Activated naive CD8-positive, alpha-beta T cell treated with anti-CD3 and anti-CD28 coated beads, Interleukin-2, amount 10 ng/mL, durations not matched to agents 7 days and 5 days (primary cell): ENCODE results near the gene JAGN1. TPM values are rescaled to one million over a fixed set of nuclear protein-coding genes. Genes with fewer than 3 reads are reported as not detected.
"Not testable (repeated sequence)": the region's sequence is repeated elsewhere in the genome, so short reads cannot be mapped to it uniquely, and the experiment has no call there.

Experiments
- ATAC-seq: fragments of 150-1000 bp; cut with Tn5 transposase; one replicate; pipeline ENCODE4 v1.10.0; 2021; ENCODE audit warnings: low read depth, moderate library complexity
- POLR2A ChIA-PET: fragments of 350-600 bp; sonication (Branson Sonifier 250); formaldehyde crosslinking; loops from one replicate; lab custom pipeline; 2021; ENCODE audit warnings: antibody characterized with exemption; lab: Charles Lee
- DNase-seq: peaks from one replicate; pipeline ENCODE4 v3.0.0; 2021
- H3K27ac Mint-ChIP-seq: one replicate; pipeline ENCODE4 v1.8.0; 2022; ENCODE audit warnings: mild to moderate bottlenecking, mixed read lengths
- H3K27me3 Mint-ChIP-seq: one replicate; pipeline ENCODE4 v1.8.0; 2022; ENCODE audit warnings: mild to moderate bottlenecking, moderate library complexity, mixed read lengths
- H3K36me3 Mint-ChIP-seq: one replicate; pipeline ENCODE4 v1.8.0; 2021; ENCODE audit warnings: mild to moderate bottlenecking, mixed read lengths
- H3K4me1 Mint-ChIP-seq: one replicate; pipeline ENCODE4 v1.8.0; 2021; ENCODE audit warnings: mixed read lengths
- H3K4me3 Mint-ChIP-seq: one replicate; pipeline ENCODE4 v1.8.0; 2022; ENCODE audit warnings: mild to moderate bottlenecking, moderate library complexity, mixed read lengths
- H3K9me3 Mint-ChIP-seq: one replicate; pipeline ENCODE4 v1.8.0; 2021; ENCODE audit warnings: mixed read lengths
- total RNA-seq, 2 experiments: library from RNA; stranded (reverse); gene quantifications; one replicate each; pipeline ENCODE4 v1.2.3, GENCODE V29; 2021

Gene JAGN1
- total RNA-seq, 2 experiments from 2014 or later, result 31.5 to 34.2 TPM

GRCh38 chr3:9918261-9919038 lies 28.0 kb downstream of the JAGN1 start:
- no peak for ATAC-seq

GRCh38 chr3:9928158-9928557 lies 37.7 kb downstream of the JAGN1 start:
- ATAC-seq (no peak), DNase-seq (no peak)
- H3K4me1 Mint-ChIP-seq, result peaks cover 8% of the 10 kb centered on the region
- no peak overlapping the region for H3K27ac Mint-ChIP-seq
- POLR2A ChIA-PET, result no interaction called here
- no peaks in the 10 kb centered on the region for H3K9me3 Mint-ChIP-seq
- no peaks in the 10 kb centered on the region for H3K36me3 Mint-ChIP-seq
- H3K4me3 Mint-ChIP-seq, result no peak overlapping the region
- H3K27me3 Mint-ChIP-seq, result peaks cover 2% of the 10 kb centered on the region

More at GRCh38 chr3:9918261-9919038, 28.0 kb downstream of the JAGN1 start:
- POLR2A ChIA-PET, result no interaction called here
- peaks cover 4% of the 10 kb centered on the region for H3K27me3 Mint-ChIP-seq
- H3K36me3 Mint-ChIP-seq, result no peaks in the 10 kb centered on the region
- no peak overlapping the region for H3K4me3 Mint-ChIP-seq
- DNase-seq, result no peak
- H3K27ac Mint-ChIP-seq, result no peak overlapping the region
- H3K4me1 Mint-ChIP-seq, result peaks cover 5% of the 10 kb centered on the region
- H3K9me3 Mint-ChIP-seq, result no peaks in the 10 kb centered on the region

- H3K4me1 Mint-ChIP-seq, result peaks cover 23% of the 10 kb centered on the region
- H3K27me3 Mint-ChIP-seq, result no peaks in the 10 kb centered on the region
- no peaks in the 10 kb centered on the region for H3K9me3 Mint-ChIP-seq
- POLR2A ChIA-PET, result interaction anchor here (1.4 kb wide), 1 partner anchor 12 kb away, joined by 3 read pairs; no protein-coding TSS in a partner anchor
- peaks cover 4% of the 10 kb centered on the region for H3K36me3 Mint-ChIP-seq
- ATAC-seq (no peak), DNase-seq (no peak)
- no peak overlapping the region for H3K4me3 Mint-ChIP-seq
- H3K27ac Mint-ChIP-seq, result peak overlapping the region; percentile 12
Observed at GRCh38 chr3:9930804-9931418, 40.5 kb downstream of the JAGN1 start.

GRCh38 chr3:9932535-9932842 lies 42.1 kb downstream of the JAGN1 start:
- Mint-ChIP-seq H3K27me3 (no peaks in the 10 kb centered on the region), H3K4me3 (peak overlapping the region; percentile 92), H3K4me1 (peaks cover 23% of the 10 kb centered on the region), H3K36me3 (peaks cover 7% of the 10 kb centered on the region), H3K27ac (peak overlapping the region; percentile 88), H3K9me3 (no peaks in the 10 kb centered on the region)
- ATAC-seq, result no peak
- POLR2A ChIA-PET, result interaction anchor here (0.7 to 2.7 kb wide), 14 partner anchors 14 to 388 kb away, joined by 3 to 31 read pairs (median 4); partner anchors contain the start of genes BRPF1, FANCD2, JAGN1 and SEC13
- DNase-seq, result no peak

GRCh38 chr3:9932843-9933560 lies 42.6 kb downstream of the JAGN1 start:
- peak overlapping the region; percentile 88 for H3K27ac Mint-ChIP-seq
- peak overlapping the region; percentile 92 for H3K4me3 Mint-ChIP-seq
- POLR2A ChIA-PET, result interaction anchor here (0.7 to 2.7 kb wide), 21 partner anchors 12 to 388 kb away, joined by 3 to 31 read pairs (median 4); partner anchors contain the start of genes BRPF1, FANCD2, IL17RE and JAGN1
- H3K36me3 Mint-ChIP-seq, result peaks cover 7% of the 10 kb centered on the region
- H3K27me3 Mint-ChIP-seq, result no peaks in the 10 kb centered on the region
- peaks cover 23% of the 10 kb centered on the region for H3K4me1 Mint-ChIP-seq
- peak; percentile 76 for ATAC-seq
- H3K9me3 Mint-ChIP-seq, result no peaks in the 10 kb centered on the region
- DNase-seq, result peak; percentile 85

GRCh38 chr3:9933561-9934234 lies 43.3 kb downstream of the JAGN1 start, which contains the start of gene CRELD1:
Gene CRELD1 (plus strand): TSS chr3:9933834. CDS start chr3:9934439, 605 bp downstream.
- peak; percentile 98 for DNase-seq
- POLR2A ChIA-PET, result interaction anchor here (0.6 to 2.7 kb wide), 18 partner anchors 11 to 387 kb away, joined by 3 to 31 read pairs (median 4); partner anchors contain the start of genes BRPF1, FANCD2, IL17RE and JAGN1
- peak within 1 kb of the TSS; percentile 92 for H3K4me3 Mint-ChIP-seq
- peak; percentile 82 for ATAC-seq
- no peaks in the 10 kb centered on the region for H3K27me3 Mint-ChIP-seq
- H3K9me3 Mint-ChIP-seq, result no peaks in the 10 kb centered on the region
- peaks cover 23% of the 10 kb centered on the region for H3K4me1 Mint-ChIP-seq
- H3K27ac Mint-ChIP-seq, result peak within 1 kb of the TSS; percentile 88
- H3K36me3 Mint-ChIP-seq, result peaks cover 7% of the 10 kb centered on the region

GRCh38 chr3:9934235-9934621 lies 43.8 kb downstream of the JAGN1 start:
- Mint-ChIP-seq H3K4me3 (peak overlapping the region; percentile 92), H3K36me3 (peaks cover 7% of the 10 kb centered on the region), H3K4me1 (peaks cover 23% of the 10 kb centered on the region), H3K27me3 (no peaks in the 10 kb centered on the region), H3K27ac (peak overlapping the region; percentile 88), H3K9me3 (no peaks in the 10 kb centered on the region)
- DNase-seq (no peak), ATAC-seq (no peak)
- POLR2A ChIA-PET, result interaction anchor here (0.6 to 2.6 kb wide), 8 partner anchors 12 to 387 kb away, joined by 3 to 31 read pairs (median 5); partner anchors contain the start of genes IL17RE, JAGN1 and SEC13

GRCh38 chr3:9934993-9935392 lies 44.6 kb downstream of the JAGN1 start:
- DNase-seq (no peak), ATAC-seq (no peak)
- peak overlapping the region; percentile 92 for H3K4me3 Mint-ChIP-seq
- H3K36me3 Mint-ChIP-seq, result peaks cover 7% of the 10 kb centered on the region
- H3K27ac Mint-ChIP-seq, result peak overlapping the region; percentile 18
- H3K27me3 Mint-ChIP-seq, result no peaks in the 10 kb centered on the region
- H3K4me1 Mint-ChIP-seq, result peaks cover 23% of the 10 kb centered on the region
- POLR2A ChIA-PET, result interaction anchor here (0.7 to 2.3 kb wide), 3 partner anchors 12 to 44 kb away, joined by 4 to 5 read pairs (median 5); partner anchors contain the start of gene JAGN1
- H3K9me3 Mint-ChIP-seq, result no peaks in the 10 kb centered on the region

- POLR2A ChIA-PET, result interaction anchor here (1.6 to 2.3 kb wide), 2 partner anchors 15 to 46 kb away, joined by 5 read pairs; partner anchors contain the start of gene JAGN1
- H3K27ac Mint-ChIP-seq, result no peak overlapping the region
- DNase-seq (no peak), ATAC-seq (no peak)
- no peaks in the 10 kb centered on the region for H3K9me3 Mint-ChIP-seq
- peaks cover 23% of the 10 kb centered on the region for H3K4me1 Mint-ChIP-seq
- peaks cover 7% of the 10 kb centered on the region for H3K36me3 Mint-ChIP-seq
- no peak overlapping the region for H3K4me3 Mint-ChIP-seq
- no peaks in the 10 kb centered on the region for H3K27me3 Mint-ChIP-seq
Observed at GRCh38 chr3:9935966-9936510, 45.6 kb downstream of the JAGN1 start.

GRCh38 chr3:9937486-9938238 lies 47.3 kb downstream of the JAGN1 start:
- no peaks in the 10 kb centered on the region for H3K9me3 Mint-ChIP-seq
- H3K36me3 Mint-ChIP-seq, result peaks cover 10% of the 10 kb centered on the region
- DNase-seq (no peak), ATAC-seq (no peak)
- POLR2A ChIA-PET, result no interaction called here
- peaks cover 15% of the 10 kb centered on the region for H3K4me1 Mint-ChIP-seq
- H3K27me3 Mint-ChIP-seq, result no peaks in the 10 kb centered on the region
- no peak overlapping the region for H3K27ac Mint-ChIP-seq
- H3K4me3 Mint-ChIP-seq, result no peak overlapping the region

- POLR2A ChIA-PET, result no interaction called here
- Mint-ChIP-seq H3K36me3 (peaks cover 10% of the 10 kb centered on the region), H3K27ac (no peak overlapping the region), H3K4me3 (no peak overlapping the region), H3K9me3 (no peaks in the 10 kb centered on the region), H3K4me1 (peaks cover 15% of the 10 kb centered on the region), H3K27me3 (no peaks in the 10 kb centered on the region)
- ATAC-seq (no peak), DNase-seq (no peak)
Observed at GRCh38 chr3:9938966-9939365, 48.6 kb downstream of the JAGN1 start.

GRCh38 chr3:9939906-9940305 lies 49.5 kb downstream of the JAGN1 start:
- H3K4me3 Mint-ChIP-seq, POLR2A ChIA-PET, H3K4me1 Mint-ChIP-seq, H3K27me3 Mint-ChIP-seq, H3K27ac Mint-ChIP-seq, ATAC-seq, DNase-seq, H3K9me3 Mint-ChIP-seq, H3K36me3 Mint-ChIP-seq: not testable (repeated sequence)
